Measurements from ENCODE around the gene NCAPG2.

NCAPG2 gene

DNA sequence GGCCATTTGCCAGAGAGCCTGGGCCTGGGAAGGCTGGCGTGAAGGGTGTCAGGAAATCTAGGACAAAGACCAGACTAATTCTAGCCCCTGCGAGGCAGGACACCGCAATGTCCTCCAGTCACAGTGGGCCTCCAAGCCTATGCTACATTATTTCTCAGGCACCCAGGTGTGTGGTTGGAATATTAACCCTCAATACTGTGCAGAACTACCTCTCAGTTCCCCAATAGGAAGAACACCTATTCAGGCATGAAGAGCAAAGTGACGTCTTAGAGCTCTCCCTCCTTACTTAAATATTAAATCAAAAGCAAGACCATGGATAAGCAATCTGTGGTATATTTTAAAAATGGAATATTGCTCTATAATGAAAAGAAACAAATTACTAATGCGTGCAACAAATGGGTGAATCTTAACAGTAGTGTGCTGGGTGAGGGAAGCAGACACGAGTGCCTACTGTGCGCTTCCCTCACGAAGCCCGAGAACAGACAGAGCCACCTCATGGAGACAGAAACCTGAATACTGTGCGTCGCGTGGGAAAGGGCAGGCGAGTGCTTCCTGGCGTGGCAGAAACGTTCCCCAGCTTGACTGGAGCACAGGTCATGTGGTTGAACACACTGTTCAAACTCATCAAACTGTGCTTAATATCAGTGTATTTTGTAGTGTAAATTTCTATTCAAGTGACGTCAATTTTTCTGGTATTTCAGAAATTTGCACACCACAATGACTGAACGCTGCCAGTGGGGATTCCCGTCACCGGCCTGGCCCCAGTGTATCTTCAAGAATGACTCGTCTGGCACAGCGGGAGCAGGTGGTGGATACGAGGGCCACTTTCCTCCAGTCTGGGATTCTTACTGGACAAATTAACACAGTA lies 101.5 kb downstream of the NCAPG2 start:
- TF ChIP-seq, protein P1, sequence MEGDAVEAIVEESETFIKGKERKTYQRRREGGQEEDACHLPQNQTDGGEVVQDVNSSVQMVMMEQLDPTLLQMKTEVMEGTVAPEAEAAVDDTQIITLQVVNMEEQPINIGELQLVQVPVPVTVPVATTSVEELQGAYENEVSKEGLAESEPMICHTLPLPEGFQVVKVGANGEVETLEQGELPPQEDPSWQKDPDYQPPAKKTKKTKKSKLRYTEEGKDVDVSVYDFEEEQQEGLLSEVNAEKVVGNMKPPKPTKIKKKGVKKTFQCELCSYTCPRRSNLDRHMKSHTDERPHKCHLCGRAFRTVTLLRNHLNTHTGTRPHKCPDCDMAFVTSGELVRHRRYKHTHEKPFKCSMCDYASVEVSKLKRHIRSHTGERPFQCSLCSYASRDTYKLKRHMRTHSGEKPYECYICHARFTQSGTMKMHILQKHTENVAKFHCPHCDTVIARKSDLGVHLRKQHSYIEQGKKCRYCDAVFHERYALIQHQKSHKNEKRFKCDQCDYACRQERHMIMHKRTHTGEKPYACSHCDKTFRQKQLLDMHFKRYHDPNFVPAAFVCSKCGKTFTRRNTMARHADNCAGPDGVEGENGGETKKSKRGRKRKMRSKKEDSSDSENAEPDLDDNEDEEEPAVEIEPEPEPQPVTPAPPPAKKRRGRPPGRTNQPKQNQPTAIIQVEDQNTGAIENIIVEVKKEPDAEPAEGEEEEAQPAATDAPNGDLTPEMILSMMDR (IDR thresholded peaks at IDR 0.05; ENCODE audit: control insufficient read depth, insufficient read depth, low read depth, low read length, missing control alignments) = no peak
- DNase-seq (ENCODE audit: low read depth) = no peak
- no peak overlapping the region for H3K4me3 ChIP-seq (ENCODE audit: control insufficient read depth, low read depth, low read length)

DNA sequence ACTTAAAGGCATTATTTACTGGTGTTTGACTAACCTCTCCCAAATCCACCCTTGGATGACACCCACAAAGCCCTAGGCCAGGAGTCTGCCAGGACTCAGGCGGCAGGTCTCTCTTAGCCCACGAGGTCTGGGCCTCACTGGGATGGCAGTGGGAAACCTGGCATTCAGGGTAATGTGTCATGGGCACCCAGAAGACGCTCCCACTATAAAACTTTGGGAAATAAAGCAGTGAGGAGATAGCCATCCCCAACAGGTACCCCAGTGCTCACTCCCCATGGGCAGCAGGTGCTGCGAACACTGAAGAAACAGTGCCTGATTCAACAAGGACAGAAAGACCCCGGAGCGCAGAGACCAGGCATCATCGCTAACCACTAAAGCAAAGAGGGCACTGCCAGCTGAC lies 102.6 kb downstream of the NCAPG2 start:
- TF ChIP-seq, protein P1 (IDR thresholded peaks at IDR 0.05; ENCODE audit: control insufficient read depth, insufficient read depth, low read depth, low read length, missing control alignments) = no peak
- no peak for DNase-seq (ENCODE audit: low read depth)
- no peak overlapping the region for H3K4me3 ChIP-seq (ENCODE audit: control insufficient read depth, low read depth, low read length)

DNA sequence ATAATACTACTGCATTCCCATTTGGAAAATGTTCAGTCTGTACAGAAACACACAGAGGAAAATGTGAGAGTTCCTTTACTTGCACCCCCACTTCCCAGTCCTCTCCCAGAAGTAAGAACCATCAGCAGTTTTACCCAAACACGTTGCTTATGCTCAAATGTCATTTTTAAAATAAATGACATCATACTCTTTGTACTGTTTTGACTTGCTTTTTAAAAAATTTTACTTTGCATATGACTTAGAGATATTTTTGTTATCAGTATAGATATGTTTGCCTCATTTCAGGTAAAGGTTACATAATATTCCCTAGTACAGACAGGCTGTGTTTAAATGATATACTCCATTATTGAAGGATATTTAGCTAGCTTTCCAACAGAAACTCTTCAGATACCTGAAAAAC lies 103.5 kb downstream of the NCAPG2 start:
- DNase-seq (ENCODE audit: low read depth) = no peak
- H3K4me3 ChIP-seq (ENCODE audit: control insufficient read depth, low read depth, low read length) = no peak overlapping the region
- TF ChIP-seq, protein P1 (IDR thresholded peaks at IDR 0.05; ENCODE audit: control insufficient read depth, insufficient read depth, low read depth, low read length, missing control alignments) = no peak

DNA sequence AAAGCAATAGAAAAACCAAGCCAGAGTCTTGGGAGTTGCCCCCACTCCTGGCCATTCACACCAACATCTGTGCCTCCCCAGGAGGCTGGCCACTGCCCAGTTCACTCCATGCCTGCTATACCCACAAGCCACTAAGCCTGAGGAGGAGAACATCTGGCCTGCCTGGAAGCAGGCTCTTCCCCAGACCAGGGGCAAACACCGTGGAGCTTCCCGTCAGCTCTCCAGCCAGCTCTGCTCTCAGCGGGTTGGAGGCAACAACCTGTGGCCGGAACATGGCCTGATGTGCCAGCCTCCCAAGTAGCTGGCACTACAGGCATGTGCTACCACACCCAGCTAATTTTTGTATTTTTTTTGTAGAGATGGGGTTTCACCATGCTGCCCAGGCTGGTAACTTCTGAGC lies 107.9 kb downstream of the NCAPG2 start:
- TF ChIP-seq, protein P1 (IDR thresholded peaks at IDR 0.05; ENCODE audit: control insufficient read depth, insufficient read depth, low read depth, low read length, missing control alignments) = no peak
- DNase-seq (ENCODE audit: low read depth) = no peak
- no peak overlapping the region for H3K4me3 ChIP-seq (ENCODE audit: control insufficient read depth, low read depth, low read length)

DNA sequence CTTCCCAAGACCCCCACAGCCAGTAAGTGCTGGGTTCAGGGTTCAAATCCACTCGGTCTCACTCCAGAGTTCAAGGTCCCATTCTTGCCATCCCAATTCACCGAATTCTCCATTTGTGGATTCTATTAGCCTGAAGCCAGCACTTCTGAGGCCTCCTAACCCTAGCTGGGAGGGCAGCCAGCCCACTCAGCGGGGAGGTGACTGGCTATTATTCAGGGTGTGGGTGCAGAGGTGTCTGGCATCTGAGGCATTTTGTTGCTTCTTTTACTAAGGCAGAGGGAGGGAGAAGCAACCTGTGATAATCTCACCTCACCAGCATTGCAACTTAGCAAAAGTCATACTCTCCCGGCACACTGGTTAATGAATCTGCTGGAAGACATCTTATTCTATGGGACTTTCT lies 108.3 kb downstream of the NCAPG2 start:
- no peak overlapping the region for H3K4me3 ChIP-seq (ENCODE audit: control insufficient read depth, low read depth, low read length)

DNA sequence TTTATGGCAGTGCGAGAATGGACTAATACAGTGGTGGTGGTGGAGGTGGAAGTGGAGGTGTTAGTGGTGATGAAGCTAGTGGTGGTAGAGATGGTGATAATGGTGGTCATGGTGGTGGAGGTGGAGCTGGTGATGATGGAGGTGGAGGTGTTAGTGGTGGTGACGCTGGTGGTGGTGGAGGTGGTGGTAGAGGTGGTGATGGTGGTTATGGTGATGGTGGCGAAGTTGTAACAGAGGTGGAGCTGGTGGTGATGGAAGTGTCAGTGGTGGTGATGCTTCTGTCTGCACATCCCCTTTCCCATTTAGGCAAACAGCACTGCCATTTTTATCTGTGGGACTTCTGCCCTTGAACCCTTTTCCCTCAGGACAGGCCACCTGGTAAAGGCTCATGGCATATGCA lies 109.5 kb downstream of the NCAPG2 start:
- H3K4me3 ChIP-seq (ENCODE audit: control insufficient read depth, low read depth, low read length) = no peak overlapping the region
- TF ChIP-seq, protein P1 (IDR thresholded peaks at IDR 0.05; ENCODE audit: control insufficient read depth, insufficient read depth, low read depth, low read length, missing control alignments) = no peak
- no peak for DNase-seq (ENCODE audit: low read depth)

More for the DNA sequence above, 108.3 kb downstream of the NCAPG2 start:
- TF ChIP-seq, protein P1 (IDR thresholded peaks at IDR 0.05; ENCODE audit: control insufficient read depth, insufficient read depth, low read depth, low read length, missing control alignments) = no peak
- DNase-seq (ENCODE audit: low read depth) = no peak
